ENCODE data around the gene HHLA2.

Gene HHLA2

DNA sequence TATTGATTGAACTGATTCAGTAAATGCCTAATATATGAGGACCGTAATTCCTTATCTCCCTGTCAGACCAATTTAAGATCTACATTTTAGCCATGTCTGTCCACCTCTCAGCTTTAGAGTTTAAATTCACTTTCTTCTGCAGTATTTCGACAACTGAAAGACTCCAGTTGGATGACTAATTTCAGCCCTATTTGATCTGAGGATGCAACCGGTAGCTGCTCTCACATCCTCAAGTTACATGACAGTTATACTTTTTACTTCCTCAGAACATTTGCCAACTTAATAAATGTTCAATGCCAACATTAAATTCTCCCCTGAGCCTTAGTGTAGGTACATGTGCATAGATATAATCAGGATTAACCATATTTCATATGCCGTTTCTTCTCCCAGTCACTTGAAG lies 2.5 kb upstream of the HHLA2 start:
- DNase-seq (ENCODE audit: extremely low read depth, insufficient read length) = peak; percentile 33
- Histone ChIP-seq H3K27me3 (replicated peaks; ENCODE audit: control insufficient read depth, insufficient read depth, low read length) (no peaks in the 10 kb centered on the region), H3K36me3 (ENCODE audit: control insufficient read depth, insufficient read depth, low read length) (no peaks in the 10 kb centered on the region), H3K4me3 (replicated peaks; ENCODE audit: low read depth, low read length) (no peak overlapping the region)
- TF ChIP-seq CTCF (IDR thresholded peaks at IDR 0.05; ENCODE audit: insufficient read depth, low read length, poor library complexity, severe bottlenecking) = no peak

DNA sequence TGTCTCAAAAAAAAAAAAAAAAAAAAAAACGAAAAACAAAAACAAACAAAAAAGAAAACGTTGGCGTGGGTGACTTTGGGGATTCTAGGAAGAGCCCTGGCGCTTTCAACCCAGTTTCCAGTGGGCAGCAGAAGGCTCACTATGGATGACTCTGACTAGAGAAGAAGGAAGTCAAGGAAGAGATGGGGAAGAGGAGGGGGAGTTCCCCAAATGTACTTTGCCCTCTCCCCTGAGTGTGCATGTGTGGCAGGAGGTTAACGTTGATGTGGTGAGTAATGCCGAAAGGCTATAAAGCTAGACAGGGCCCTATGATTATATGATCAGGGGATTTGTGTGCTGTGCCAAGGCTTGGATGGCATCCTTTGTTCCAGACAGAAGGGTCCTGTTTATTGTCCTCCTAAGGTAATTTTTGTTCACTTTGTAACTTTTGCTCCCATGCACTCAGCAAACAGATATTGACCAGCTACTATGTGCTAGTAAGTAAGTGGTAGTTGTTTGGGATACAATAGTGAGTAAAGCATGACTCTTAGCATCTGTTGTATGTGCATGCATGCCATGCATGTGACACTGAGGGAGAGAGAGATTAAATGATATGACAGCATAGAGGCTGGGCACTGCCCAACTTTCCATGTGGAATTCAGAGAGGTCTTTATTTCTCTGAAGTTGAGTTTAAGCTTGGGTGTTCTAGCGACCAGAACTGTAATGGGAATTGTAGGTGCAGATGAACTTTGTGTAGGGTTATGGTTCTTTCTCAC lies 750 bp upstream of the HHLA2 start:
- Histone ChIP-seq H3K27me3 (replicated peaks; ENCODE audit: control insufficient read depth, insufficient read depth, low read length) (no peaks in the 10 kb centered on the region), H3K4me3 (replicated peaks; ENCODE audit: low read depth, low read length) (no peak overlapping the region), H3K36me3 (ENCODE audit: control insufficient read depth, insufficient read depth, low read length) (no peaks in the 10 kb centered on the region)
- no peak for TF ChIP-seq CTCF (IDR thresholded peaks at IDR 0.05; ENCODE audit: insufficient read depth, low read length, poor library complexity, severe bottlenecking)
- no peak for DNase-seq (ENCODE audit: extremely low read depth, insufficient read length)

GRCh38 chr3:108297647-108298046 lies 1.3 kb downstream of the HHLA2 start:
- no peak for TF ChIP-seq CTCF (IDR thresholded peaks at IDR 0.05; ENCODE audit: insufficient read depth, low read length, poor library complexity, severe bottlenecking)
- H3K36me3 ChIP-seq (ENCODE audit: control insufficient read depth, insufficient read depth, low read length) = no peaks in the 10 kb centered on the region
- H3K27me3 ChIP-seq (replicated peaks; ENCODE audit: control insufficient read depth, insufficient read depth, low read length) = no peaks in the 10 kb centered on the region
- DNase-seq (ENCODE audit: extremely low read depth, insufficient read length) = no peak
- no peak overlapping the region for H3K4me3 ChIP-seq (replicated peaks; ENCODE audit: low read depth, low read length)

GRCh38 chr3:108298056-108298455 lies 1.7 kb downstream of the HHLA2 start:
- no peaks in the 10 kb centered on the region for H3K36me3 ChIP-seq (ENCODE audit: control insufficient read depth, insufficient read depth, low read length)
- H3K27me3 ChIP-seq (replicated peaks; ENCODE audit: control insufficient read depth, insufficient read depth, low read length) = no peaks in the 10 kb centered on the region
- DNase-seq (ENCODE audit: extremely low read depth, insufficient read length) = no peak
- TF ChIP-seq CTCF (IDR thresholded peaks at IDR 0.05; ENCODE audit: insufficient read depth, low read length, poor library complexity, severe bottlenecking) = no peak
- no peak overlapping the region for H3K4me3 ChIP-seq (replicated peaks; ENCODE audit: low read depth, low read length)

DNA sequence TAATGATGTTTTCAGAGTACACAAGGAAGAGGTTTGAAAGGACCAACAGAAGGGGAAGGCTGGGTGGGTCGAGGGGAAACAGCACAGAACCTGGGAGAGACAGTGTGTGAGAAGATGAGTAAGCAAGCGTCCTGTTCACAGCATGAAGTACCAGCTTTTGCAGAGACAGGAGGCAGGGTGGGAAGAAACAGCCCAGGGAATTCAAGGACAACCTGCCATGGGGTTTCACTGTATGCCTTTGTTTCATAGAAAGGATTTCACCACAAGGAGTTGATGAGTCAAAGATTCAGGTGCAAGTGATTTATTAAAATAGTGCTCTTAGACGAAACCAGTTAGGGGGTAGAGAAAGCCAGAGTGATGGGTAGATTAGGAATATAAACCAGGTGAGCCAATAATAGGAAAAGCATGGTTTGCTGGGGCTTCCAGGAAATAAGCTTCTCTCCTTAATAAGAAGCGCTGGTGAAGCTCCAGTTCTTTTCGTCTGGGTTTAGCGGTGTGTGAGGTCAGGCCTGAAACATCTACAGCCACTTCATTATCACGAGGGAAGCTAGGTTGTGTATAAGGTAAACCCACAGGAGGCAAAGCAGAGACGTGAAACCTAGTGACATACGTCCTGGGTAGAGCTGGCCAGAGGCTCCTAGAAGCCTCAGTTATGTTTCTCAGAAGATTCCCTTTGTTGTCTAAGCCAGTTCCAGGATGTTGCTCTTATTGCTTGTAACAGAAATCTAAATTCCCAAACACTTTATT lies 3.9 kb downstream of the HHLA2 start:
- DNase-seq (ENCODE audit: extremely low read depth, insufficient read length) = no peak
- no peak overlapping the region for H3K4me3 ChIP-seq (replicated peaks; ENCODE audit: low read depth, low read length)
- no peaks in the 10 kb centered on the region for H3K27me3 ChIP-seq (replicated peaks; ENCODE audit: control insufficient read depth, insufficient read depth, low read length)
- TF ChIP-seq CTCF (IDR thresholded peaks at IDR 0.05; ENCODE audit: insufficient read depth, low read length, poor library complexity, severe bottlenecking) = no peak
- H3K36me3 ChIP-seq (ENCODE audit: control insufficient read depth, insufficient read depth, low read length) = no peaks in the 10 kb centered on the region
